CD4-positive, alpha-beta T cell (primary cell): ENCODE measurements around the gene TSHZ2. TPM values are rescaled to one million over a fixed set of nuclear protein-coding genes. Genes with fewer than 3 reads are reported as not detected.

Experiments
- ATAC-seq: fragments of 200-7000 bp; cut with Tn5 transposase; one replicate; pipeline ENCODE4 v1.10.0; 2022; ENCODE audit warnings: mild to moderate bottlenecking; ENCODE audit not compliant: poor library complexity
- CTCF ChIA-PET: fragments of 350-600 bp; sonication (Branson Sonifier 250); formaldehyde crosslinking; loops from one replicate; lab custom pipeline; 2021; ENCODE audit warnings: antibody characterized with exemption, inconsistent platforms; lab: Charles Lee
- POLR2A ChIA-PET: fragments of 350-600 bp; sonication (Branson Sonifier 250); formaldehyde crosslinking; loops from one replicate; lab custom pipeline; 2021; ENCODE audit warnings: antibody characterized with exemption, inconsistent platforms; lab: Charles Lee
- DNase-seq, 14 experiments: peaks; one replicate each; pipeline ENCODE4 v3.0.0-alpha.2; 2013 to 2020; ENCODE audit warnings: mixed read lengths in 2 of 14
- H3K27ac ChIP-seq, 2 donors: one replicate each; pipeline versions ENCODE4 v1.5.1 to v1.7.0; 2013; ENCODE audit warnings: low read length in 2 of 2, low read depth in 1 of 2, mild to moderate bottlenecking in 1 of 2
- H3K27me3 ChIP-seq, 2 experiments: 1 replicate in 1 of 2; 2 replicates in 1 of 2; pipeline versions ENCODE4 v1.6.1 to v1.7.0; 2013; ENCODE audit warnings: low read length in 2 of 2, control low read depth in 1 of 2, mild to moderate bottlenecking in 1 of 2, moderate library complexity in 1 of 2; ENCODE audit not compliant: insufficient read depth in 2 of 2, control insufficient read depth in 1 of 2
- H3K36me3 ChIP-seq: one replicate; pipeline ENCODE4 v1.6.1; 2013; ENCODE audit warnings: low read length, control low read depth; ENCODE audit not compliant: insufficient read depth
- H3K4me1 ChIP-seq: one replicate; pipeline ENCODE4 v1.6.1; 2013; ENCODE audit warnings: low read length, control low read depth; ENCODE audit not compliant: insufficient read depth
- H3K4me3 ChIP-seq: one replicate; pipeline ENCODE4 v1.5.1; 2013; ENCODE audit warnings: mild to moderate bottlenecking, low read length, moderate library complexity
- H3K9me3 ChIP-seq, 2 experiments: 1 replicate in 1 of 2; 2 replicates in 1 of 2; pipeline versions ENCODE4 v1.6.1 to v1.7.0; 2013; ENCODE audit warnings: low read length in 2 of 2, mild to moderate bottlenecking in 2 of 2, control low read depth in 1 of 2, moderate library complexity in 1 of 2; ENCODE audit not compliant: control insufficient read depth in 1 of 2, insufficient read depth in 1 of 2
- H3K27ac Mint-ChIP-seq: one replicate; pipeline ENCODE4 v1.8.0; 2020; ENCODE audit warnings: mixed read lengths
- H3K27me3 Mint-ChIP-seq: one replicate; pipeline ENCODE4 v1.8.0; 2021; ENCODE audit warnings: mixed read lengths
- H3K36me3 Mint-ChIP-seq: one replicate; pipeline ENCODE4 v1.8.0; 2021; ENCODE audit warnings: low read depth, mixed read lengths
- H3K4me1 Mint-ChIP-seq: one replicate; pipeline ENCODE4 v1.8.0; 2021; ENCODE audit warnings: low read depth, mixed read lengths
- H3K4me3 Mint-ChIP-seq: one replicate; pipeline ENCODE4 v1.8.0; 2020; ENCODE audit warnings: mild to moderate bottlenecking, mixed read lengths
- H3K9me3 Mint-ChIP-seq: one replicate; pipeline ENCODE4 v1.8.0; 2020; ENCODE audit warnings: mixed read lengths
- CTCF ChIP-seq: fragments of 200-600 bp; IDR thresholded peaks from one replicate; pipeline ENCODE4 v1.8.0; 2022; ENCODE audit warnings: antibody characterized with exemption, mild to moderate bottlenecking
- intact Hi-C, 2 experiments: fragments of 100-400 bp; cut with DNase I in 1 of 2; cut with micrococcal nuclease in 1 of 2; formaldehyde crosslinking; loops; one replicate each; pipeline versions ENCODE4 v1.15.1 to v1.9.0; 2023 to 2025; cut with DNase I, micrococcal nuclease
- total RNA-seq, 174 experiments: library from RNA in 2 of 174; stranded (reverse) in 2 of 174; gene quantifications; one replicate each; pipeline ENCODE4 v1.2.3 and lab custom pipeline; 2021 to 2026

TSHZ2 gene
- total RNA-seq, 2 experiments from 2014 or later, result 26.1 to 27.4 TPM

DNA sequence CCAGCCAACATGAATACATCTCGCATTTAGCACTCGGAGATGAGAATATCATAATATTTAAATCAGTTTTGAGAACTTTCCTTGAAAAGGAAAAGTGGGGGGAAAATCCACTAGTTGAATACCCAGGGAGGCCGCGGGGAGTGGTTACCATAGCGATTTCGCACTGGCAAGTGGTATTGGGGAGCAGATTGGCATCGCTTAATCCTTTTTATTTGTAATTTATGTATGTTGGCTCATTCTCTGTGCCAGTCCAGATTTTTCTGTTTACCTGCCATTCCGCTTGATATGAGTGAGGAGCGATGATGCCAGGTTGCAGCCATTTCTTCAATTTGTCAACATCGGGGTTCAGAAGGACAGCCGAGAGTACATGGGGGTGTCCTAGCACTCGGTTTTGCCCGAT, 329.7 kb downstream of the TSHZ2 start:
- H3K9me3 ChIP-seq, result no peaks in the 10 kb centered on the region
- DNase-seq, result no peak
- H3K27me3 ChIP-seq, result no peaks in the 10 kb centered on the region
- H3K27ac ChIP-seq, result no peak overlapping the region
- H3K4me1 ChIP-seq, result no peaks in the 10 kb centered on the region
- no peak for ATAC-seq
- no peaks in the 10 kb centered on the region for H3K36me3 ChIP-seq
- H3K4me1 Mint-ChIP-seq, result no peaks in the 10 kb centered on the region
- H3K9me3 Mint-ChIP-seq, result no peaks in the 10 kb centered on the region
- H3K27me3 Mint-ChIP-seq, result no peaks in the 10 kb centered on the region
- H3K27ac Mint-ChIP-seq, result no peak overlapping the region
- ChIA-PET CTCF (no interaction called here), POLR2A (no interaction called here)
- no peak overlapping the region for H3K4me3 Mint-ChIP-seq
- intact Hi-C loops, result no loop called here
- no peaks in the 10 kb centered on the region for H3K36me3 Mint-ChIP-seq
- TF ChIP-seq CTCF, result no peak
- no peak overlapping the region for H3K4me3 ChIP-seq

GRCh38 chr20:53302695-53303412, 330.7 kb downstream of the TSHZ2 start:
- DNase-seq (no peak), ATAC-seq (no peak)
- no peaks in the 10 kb centered on the region for H3K36me3 Mint-ChIP-seq
- no peaks in the 10 kb centered on the region for H3K27me3 Mint-ChIP-seq
- POLR2A ChIA-PET, result no interaction called here
- no peak for TF ChIP-seq CTCF
- no peak overlapping the region for H3K4me3 Mint-ChIP-seq
- Histone ChIP-seq H3K4me1 (no peaks in the 10 kb centered on the region), H3K27ac (no peak overlapping the region), H3K4me3 (no peak overlapping the region), H3K36me3 (no peaks in the 10 kb centered on the region), H3K27me3 (no peaks in the 10 kb centered on the region), H3K9me3 (no peaks in the 10 kb centered on the region)
- no peak overlapping the region for H3K27ac Mint-ChIP-seq
- CTCF ChIA-PET, result no interaction called here
- H3K4me1 Mint-ChIP-seq, result no peaks in the 10 kb centered on the region
- no peaks in the 10 kb centered on the region for H3K9me3 Mint-ChIP-seq
- intact Hi-C loops, result no loop called here

- no peaks in the 10 kb centered on the region for H3K27me3 ChIP-seq
- intact Hi-C loops, result no loop called here
- Mint-ChIP-seq H3K36me3 (no peaks in the 10 kb centered on the region), H3K27me3 (no peaks in the 10 kb centered on the region), H3K4me3 (no peak overlapping the region), H3K27ac (no peak overlapping the region), H3K4me1 (no peaks in the 10 kb centered on the region), H3K9me3 (peaks cover 3% of the 10 kb centered on the region)
- ATAC-seq, result no peak
- ChIA-PET CTCF (no interaction called here), POLR2A (no interaction called here)
- no peaks in the 10 kb centered on the region for H3K9me3 ChIP-seq
- no peak overlapping the region for H3K27ac ChIP-seq
- DNase-seq, result no peak
- no peaks in the 10 kb centered on the region for H3K4me1 ChIP-seq
- no peak overlapping the region for H3K4me3 ChIP-seq
- H3K36me3 ChIP-seq, result no peaks in the 10 kb centered on the region
- no peak for TF ChIP-seq CTCF
Measured at GRCh38 chr20:53303413-53303760, 331.2 kb downstream of the TSHZ2 start.
